ENCODE measurements around the gene GJB1.

- no peak for TF ChIP-seq CTCF (IDR thresholded peaks at IDR 0.05; ENCODE audit: low read length)
- no peak for TF ChIP-seq EZH2 (IDR thresholded peaks at IDR 0.05; ENCODE audit: borderline replicate concordance, low read length)
Measured at GRCh38 chrX:71215338-71215912, 7.6 kb upstream of the GJB1 start.
